Measurements from ENCODE around the gene RPRD2. TPM values are rescaled to one million over a fixed set of nuclear protein-coding genes. Genes with fewer than 3 reads are reported as not detected.

The RPRD2 gene
- total and polyA plus RNA-seq, 2 of the 4 experiments (the other 2 are of a cell fraction): 3.9 to 11.6 TPM

DNA sequence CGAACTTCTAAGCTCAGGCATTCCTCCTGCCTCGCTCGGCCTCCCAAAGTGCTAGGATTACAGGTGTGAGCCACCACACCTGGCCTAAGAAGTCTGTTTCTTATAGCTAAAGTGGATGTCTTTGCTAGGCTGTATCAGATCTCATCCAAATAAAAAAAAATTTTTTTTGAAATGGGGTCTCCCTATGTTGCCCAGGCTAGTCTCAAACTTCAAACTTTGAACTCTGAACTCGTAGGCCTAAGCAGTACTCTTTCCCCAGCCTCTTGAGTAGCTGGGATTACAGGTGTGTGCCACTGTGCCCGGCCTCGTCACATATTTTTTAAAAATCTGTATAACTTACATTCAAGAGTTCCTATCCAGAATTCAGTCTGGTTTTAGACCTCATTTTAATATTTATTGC is 40.5 kb downstream of the RPRD2 start:
- Histone ChIP-seq H2AK5ac (ENCODE audit: low read depth, low read length) (no peak overlapping the region), H2BK5ac (ENCODE audit: low read depth, low read length, poor library complexity, severe bottlenecking) (no peak overlapping the region), H2BK20ac (ENCODE audit: low read depth, low read length) (no peak overlapping the region), H4K5ac (ENCODE audit: low read depth, low read length) (no peak overlapping the region), H3K9me1 (ENCODE audit: insufficient read depth, low read length) (peaks cover 6% of the 10 kb centered on the region; the same call in 1 of the 2 replicates), H2AFZ (replicated peaks; ENCODE audit: low read length, poor library complexity) (no peak overlapping the region), H3K9ac (ENCODE audit: low read depth, low read length) (no peak overlapping the region), H4K91ac (ENCODE audit: insufficient read depth, low read depth, low read length) (no peak overlapping the region), H3K4me2 (ENCODE audit: low read depth, low read length) (no peak overlapping the region), H3K4me3 (ENCODE audit: insufficient read depth, low read depth, low read length) (no peak overlapping the region), H2AK9ac (replicated peaks; ENCODE audit: low read depth, low read length, poor library complexity) (no peak overlapping the region), H3K9me3 (ENCODE audit: control insufficient read depth, insufficient read depth, low read length) (no peaks in the 10 kb centered on the region), H2BK15ac (ENCODE audit: low read depth, low read length) (no peak overlapping the region), H4K20me1 (ENCODE audit: insufficient read depth, low read length) (peaks cover 25% of the 10 kb centered on the region), H3K27me3 (ENCODE audit: control insufficient read depth, insufficient read depth, low read length) (no peaks in the 10 kb centered on the region), H3K4me1 (ENCODE audit: control insufficient read depth, insufficient read depth, low read length) (peaks cover 2% of the 10 kb centered on the region; the same call in 1 of the 2 replicates), H2BK120ac (ENCODE audit: low read depth, low read length) (no peak overlapping the region), H3K27ac (ENCODE audit: insufficient read depth, low read length) (no peak overlapping the region), H3K36me3 (ENCODE audit: control insufficient read depth, insufficient read depth, low read length) (0 out of 2 replicates have a peak, but pooled peaks cover 3% of the 10 kb centered on the region), H3K79me1 (ENCODE audit: low read depth in 1 of 2, low read length in 2 of 2) (peaks cover 29 to 56% of the 10 kb centered on the region in 2 experiments), H3K18ac (ENCODE audit: low read depth, low read length) (no peak overlapping the region), H3K14ac (replicated peaks; ENCODE audit: low read depth, low read length) (no peak overlapping the region), H4K8ac (ENCODE audit: low read depth in 2 of 2, low read length in 2 of 2) (no peak overlapping the region), H3K23ac (ENCODE audit: low read depth, low read length) (no peak overlapping the region), H3K4ac (ENCODE audit: low read depth, low read length) (no peak overlapping the region), H3K56ac (ENCODE audit: extremely low read depth, insufficient read depth, low read length) (no peak overlapping the region)
- no peak for ATAC-seq (ENCODE audit: low read depth)
- in situ Hi-C loops (cut with MboI; ENCODE audit: low sequenced_read_pairs) (no loop called here), dilution Hi-C loops (cut with HindIII; ENCODE audit: low sequenced_read_pairs, unreplicated experiment) (no loop called here), intact Hi-C loops (cut with micrococcal nuclease) (no loop called here)
- ChIA-PET POLR2A (ENCODE audit: unreplicated experiment) (no interaction called here), CTCF (no interaction called here)
- TF ChIP-seq, protein P1, sequence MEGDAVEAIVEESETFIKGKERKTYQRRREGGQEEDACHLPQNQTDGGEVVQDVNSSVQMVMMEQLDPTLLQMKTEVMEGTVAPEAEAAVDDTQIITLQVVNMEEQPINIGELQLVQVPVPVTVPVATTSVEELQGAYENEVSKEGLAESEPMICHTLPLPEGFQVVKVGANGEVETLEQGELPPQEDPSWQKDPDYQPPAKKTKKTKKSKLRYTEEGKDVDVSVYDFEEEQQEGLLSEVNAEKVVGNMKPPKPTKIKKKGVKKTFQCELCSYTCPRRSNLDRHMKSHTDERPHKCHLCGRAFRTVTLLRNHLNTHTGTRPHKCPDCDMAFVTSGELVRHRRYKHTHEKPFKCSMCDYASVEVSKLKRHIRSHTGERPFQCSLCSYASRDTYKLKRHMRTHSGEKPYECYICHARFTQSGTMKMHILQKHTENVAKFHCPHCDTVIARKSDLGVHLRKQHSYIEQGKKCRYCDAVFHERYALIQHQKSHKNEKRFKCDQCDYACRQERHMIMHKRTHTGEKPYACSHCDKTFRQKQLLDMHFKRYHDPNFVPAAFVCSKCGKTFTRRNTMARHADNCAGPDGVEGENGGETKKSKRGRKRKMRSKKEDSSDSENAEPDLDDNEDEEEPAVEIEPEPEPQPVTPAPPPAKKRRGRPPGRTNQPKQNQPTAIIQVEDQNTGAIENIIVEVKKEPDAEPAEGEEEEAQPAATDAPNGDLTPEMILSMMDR (conservative IDR thresholded peaks at IDR 0.05; ENCODE audit: low read depth, low read length): no peak
- 100% methylated on average over 1 of the region's 6 CpGs; no CpG with 5 or more reads in 1 of the 2 experiments for WGBS, 2 experiments (ENCODE audit: extremely low coverage in 2 of 2, insufficient read length in 1 of 2)
- BruUV-seq (replicated peaks): no TSS peak
- no peak for DNase-seq

Measured in IMR-90 (cell line).